NCI-H187 treated with DMSO at 0.1 percent for 48 hours (cell line): ENCODE results near the gene FLVCR1.
"Not testable (repeated sequence)": the region's sequence is repeated elsewhere in the genome, so short reads cannot be mapped to it uniquely, and the experiment has no call there.

Experiments used
- DNase-seq: peaks from one replicate; lab custom pipeline; 2025; lab: John Stamatoyannopoulos, UW

Gene FLVCR1

DNA sequence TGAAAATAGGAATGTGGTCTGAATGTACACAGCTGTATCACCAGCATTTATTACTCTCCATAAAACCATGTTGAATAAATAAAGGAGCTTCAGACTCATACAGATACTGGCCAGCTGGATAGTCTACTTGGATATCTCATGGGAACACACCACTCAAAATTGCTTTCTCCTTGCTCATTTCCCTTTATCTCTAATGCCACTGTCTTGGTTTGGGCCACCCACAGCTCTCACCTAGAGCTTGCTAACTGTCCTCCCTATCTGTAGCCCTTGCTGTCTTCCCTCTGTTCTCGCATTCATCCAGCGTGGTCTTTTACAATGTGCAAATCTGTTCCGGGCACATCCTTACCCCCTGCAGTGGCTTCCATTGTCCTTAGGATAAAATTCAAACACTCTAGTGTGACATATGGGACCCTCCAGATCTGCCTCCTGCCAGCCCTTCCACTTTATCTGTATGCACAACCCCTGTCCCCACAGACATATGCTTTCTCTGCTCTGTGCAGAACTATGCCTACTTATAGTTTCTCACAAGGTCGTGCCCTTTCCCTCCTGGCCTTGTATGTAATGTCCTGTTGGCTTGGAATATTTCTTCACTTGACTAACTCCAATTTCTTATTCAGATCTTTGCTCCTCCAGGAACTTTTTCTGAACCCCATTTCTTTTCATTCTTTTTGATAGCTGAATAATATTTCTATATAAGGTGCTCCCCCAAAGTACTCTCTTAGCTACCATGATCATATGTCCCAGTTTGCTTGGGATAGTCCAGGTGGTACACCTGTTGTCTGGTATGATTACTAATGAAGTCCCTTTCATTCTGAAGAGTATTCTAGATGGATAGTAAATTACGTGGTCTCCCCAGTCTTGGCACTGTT, 2.9 kb downstream of the FLVCR1 start:
- DNase-seq, result no peak

DNA sequence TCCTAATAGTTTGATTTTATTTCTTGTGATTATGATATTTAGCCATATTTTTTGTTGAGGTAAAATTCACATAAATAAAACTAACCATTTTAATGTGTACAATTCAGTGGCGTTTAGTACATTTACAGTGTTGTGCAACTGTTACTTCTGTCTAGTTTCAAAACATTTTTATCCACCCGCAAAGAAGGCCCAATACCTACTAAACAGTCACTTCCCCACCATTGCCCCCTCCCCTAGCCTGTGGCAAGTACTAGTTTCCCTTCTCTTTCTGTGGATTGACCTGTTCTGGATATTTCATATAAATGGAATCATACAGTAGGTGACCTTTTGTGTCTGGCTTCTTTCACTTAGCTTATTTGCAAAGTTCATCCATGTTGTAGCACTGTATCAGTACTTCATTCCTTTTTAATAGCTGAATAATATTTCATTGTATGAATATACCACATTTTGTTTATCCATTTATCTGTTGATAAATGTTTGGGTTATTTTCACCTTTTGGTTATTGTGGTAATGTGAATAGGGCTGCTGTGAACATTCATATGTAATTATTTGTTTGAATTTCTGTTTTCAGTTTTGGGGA, 4.1 kb downstream of the FLVCR1 start:
- no peak for DNase-seq

DNA sequence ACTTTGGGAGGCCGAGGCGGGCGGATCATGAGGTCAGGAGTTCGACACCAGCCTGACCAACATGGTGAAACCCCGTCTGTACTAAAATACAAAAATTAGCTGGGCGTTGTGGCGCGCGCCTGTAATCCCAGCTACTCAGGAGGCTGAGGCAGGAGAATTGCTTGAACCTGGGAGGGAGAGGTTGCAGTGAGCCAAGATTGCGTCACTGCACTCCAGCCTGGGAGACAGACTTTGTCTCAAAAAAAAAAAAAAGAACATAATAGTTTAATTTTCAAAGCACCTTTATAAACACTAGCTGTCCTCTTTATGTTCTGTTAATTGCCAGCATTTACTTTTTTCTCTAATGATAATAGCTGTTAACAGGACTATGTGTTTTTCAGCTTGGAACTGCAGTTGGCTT, 5.3 kb downstream of the FLVCR1 start:
- DNase-seq, result not testable (repeated sequence)

DNA sequence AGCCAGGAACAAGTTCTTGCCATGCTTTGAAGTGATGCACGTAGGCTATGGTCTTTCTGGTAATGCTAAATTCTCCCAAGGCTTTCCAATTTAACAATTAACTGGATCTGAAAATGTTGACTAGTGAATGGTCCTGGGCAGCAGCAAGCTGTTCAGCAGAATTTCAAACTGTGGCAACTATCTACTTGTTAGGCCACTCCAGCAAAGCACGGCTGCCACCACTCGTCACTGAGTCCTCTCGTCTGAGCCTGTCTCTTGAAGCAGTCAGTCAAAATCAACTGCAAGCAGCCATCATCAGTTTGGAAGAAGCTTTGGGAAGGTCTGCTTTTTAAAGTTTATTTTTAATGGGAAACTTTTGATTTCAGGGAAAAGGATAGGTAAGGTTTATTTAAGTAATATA, 6.1 kb downstream of the FLVCR1 start:
- DNase-seq, result no peak

DNA sequence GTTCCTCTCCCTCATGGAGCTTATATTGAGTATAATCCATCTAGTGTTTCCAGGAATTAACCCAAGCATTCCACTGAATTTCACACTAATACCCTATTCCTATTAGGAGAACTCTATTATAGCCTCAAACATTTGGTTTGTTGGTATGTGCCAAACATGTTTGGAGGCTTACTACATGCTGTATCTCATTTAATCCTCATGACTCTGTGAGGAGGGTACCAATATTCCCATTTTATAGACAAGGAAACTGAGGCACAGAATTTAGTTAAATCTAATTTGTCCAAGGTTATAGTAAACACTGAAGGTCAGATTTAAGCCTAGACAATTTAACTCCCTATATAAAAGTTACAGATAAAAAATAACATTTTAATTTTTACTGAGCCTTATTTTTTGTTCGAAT, 9.1 kb downstream of the FLVCR1 start:
- DNase-seq, result no peak

DNA sequence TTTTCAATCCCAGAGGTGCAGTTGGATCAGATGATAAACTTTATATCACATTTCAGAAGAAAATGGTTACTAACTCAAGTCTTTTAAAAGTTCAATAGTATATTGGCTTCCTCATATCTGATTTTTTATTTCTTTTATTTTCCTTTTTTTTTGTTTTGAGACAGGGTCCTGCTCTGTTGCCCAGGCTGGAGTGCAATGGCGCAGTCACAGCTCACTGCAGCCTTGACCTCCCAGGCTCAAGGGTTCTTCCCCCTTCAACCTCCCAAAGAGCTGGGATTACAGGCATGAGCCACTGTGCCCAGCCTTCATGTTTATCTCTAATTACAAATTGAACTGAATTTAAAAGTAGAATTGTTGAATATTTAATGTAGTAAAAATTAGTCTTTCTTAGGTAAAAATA, 13.9 kb downstream of the FLVCR1 start:
- DNase-seq, result no peak

DNA sequence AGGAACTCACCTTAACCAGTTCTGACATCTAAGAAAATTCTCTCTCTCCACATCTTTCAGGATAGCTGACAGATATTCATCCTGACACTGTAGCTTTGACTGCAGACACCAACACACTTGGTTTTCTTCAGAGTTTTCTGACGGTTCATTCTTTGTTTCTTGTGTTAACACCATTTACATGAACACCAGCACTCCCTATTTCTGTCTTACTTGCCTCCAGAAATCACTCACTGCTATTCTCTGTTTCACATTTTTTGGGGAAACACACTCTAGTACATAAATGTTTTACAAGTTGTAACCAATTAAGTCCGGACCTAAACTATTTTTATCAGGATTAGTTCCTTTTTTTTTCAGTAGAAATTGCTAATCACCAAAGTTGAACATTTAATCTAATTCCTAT, 15.4 kb downstream of the FLVCR1 start:
- no peak for DNase-seq

DNA sequence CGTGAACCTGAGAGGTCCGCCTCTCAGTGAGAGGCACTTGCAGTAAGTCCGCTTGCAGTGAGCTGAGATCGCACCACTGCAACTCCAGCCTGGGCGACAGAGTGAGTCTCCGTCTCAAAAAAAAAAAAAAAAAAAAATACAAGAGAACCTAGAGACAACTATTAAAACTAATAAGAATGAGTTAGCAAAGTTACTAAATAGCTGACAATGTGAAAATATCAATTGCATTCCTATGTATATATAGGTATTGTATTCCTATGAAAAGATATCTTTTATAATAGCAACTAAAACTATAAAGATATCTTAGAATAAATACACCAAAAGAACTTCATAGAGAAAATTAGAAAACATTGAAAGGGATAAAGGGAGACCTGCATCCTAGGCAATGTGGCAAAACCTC, 20.3 kb downstream of the FLVCR1 start:
- DNase-seq, result no peak

DNA sequence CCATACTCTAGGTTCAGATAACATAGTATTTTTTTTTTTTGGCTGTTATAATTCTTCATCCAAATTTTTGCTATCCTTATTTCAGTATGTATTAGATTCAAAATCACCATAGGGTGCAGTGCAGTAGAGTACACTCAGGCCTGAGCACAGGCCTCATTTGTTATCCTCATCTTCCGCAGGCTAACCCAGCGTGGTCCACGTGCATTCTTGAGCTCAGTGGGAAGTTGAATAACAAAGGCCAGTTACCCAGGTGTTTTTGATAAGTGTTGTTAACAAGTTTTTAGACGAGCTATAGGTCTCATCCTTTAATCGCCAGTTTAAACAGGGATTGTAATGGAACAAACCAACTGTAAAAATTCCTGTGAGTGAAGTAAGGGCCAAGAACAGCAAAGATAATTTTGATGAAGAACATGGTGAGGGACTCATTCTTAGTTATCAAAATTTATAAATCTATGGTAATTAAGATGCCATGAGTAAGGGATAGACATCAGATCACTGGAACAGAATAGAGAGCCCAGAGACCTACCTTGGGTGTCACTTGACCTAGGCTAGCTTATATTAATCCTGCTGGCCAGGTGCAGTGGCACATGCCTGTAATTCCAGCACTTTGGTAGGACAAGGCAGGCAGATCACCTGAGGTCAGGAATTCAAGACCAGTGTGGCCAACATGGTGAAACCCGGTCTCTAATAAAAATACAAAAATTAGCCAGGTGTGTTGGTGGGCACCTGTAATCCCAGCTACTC, 22.0 kb downstream of the FLVCR1 start:
- DNase-seq, result no peak

DNA sequence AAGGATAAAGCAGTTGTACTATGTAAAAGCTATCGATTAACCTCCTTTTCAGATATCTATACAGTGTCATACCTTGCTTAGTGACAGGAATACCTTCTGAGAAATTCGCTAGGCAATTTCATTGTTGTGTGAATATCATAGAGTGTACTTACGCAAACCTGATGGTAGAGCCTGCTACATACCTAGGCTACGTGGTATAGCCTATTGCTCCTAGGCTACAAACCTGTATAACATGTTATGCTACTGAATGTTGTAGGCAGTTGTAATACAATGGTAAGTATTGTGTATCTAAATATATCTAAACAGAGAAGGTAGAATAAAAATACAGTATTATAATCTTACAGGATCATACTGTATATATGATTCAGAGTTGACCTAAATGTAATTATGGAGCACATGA, 26.5 kb downstream of the FLVCR1 start:
- DNase-seq, result no peak

DNA sequence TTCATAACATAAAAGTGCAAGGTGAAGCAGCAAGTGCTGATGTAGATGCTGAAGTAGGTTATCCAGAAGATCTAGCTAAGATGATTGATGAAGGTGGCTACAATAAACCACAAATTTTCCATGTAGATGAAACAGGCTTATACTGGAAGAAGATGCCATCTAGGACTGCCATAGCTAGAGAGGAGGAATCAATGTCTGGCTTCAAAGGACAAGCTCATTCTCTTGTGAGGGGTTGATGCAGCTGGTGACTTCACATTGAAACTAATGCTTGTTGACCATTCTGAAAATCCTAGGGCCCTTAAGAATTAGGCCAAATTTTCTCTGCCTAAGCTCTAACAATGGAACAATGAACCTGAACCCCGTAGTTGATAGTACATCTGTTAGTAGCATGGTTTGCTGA, 34.0 kb downstream of the FLVCR1 start:
- no peak for DNase-seq

DNA sequence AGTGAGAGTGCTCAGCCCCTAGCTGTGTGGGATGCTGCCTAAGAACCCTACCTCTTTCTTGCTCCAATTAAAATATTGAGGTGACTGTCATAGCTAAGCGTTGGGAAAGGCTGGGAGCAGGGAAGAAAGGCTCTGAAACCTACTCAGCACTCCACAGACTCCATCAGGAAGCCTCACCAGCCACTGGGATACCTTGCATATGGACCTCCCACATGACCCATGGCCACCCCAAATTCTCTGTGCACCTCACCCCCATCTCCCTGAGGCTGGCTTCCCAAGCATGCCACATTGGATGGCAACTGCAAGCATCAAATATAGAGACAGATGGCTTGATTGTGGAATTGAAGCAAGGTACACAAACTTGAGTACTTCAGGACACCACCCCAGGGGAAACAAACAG, 41.8 kb downstream of the FLVCR1 start:
- DNase-seq, result no peak

DNA sequence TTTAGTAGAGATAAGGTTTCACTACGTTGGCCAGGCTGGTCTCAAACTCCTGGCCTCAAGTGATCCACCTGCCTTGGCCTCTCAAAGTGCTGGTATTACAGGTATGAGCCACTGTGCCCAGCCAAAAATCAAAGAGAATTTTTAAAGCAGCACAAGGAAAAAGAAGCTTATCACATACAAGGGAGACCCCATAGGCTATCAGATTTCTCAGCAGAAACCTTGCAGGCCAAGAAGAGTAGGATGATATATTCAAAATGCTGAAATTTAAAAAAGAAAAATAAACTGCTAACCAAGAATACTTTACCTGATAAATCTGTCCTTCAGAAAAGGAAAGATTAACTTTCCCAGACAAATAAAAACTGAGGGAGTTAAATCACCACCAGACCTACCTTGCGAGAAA, 43.2 kb downstream of the FLVCR1 start:
- no peak for DNase-seq

DNA sequence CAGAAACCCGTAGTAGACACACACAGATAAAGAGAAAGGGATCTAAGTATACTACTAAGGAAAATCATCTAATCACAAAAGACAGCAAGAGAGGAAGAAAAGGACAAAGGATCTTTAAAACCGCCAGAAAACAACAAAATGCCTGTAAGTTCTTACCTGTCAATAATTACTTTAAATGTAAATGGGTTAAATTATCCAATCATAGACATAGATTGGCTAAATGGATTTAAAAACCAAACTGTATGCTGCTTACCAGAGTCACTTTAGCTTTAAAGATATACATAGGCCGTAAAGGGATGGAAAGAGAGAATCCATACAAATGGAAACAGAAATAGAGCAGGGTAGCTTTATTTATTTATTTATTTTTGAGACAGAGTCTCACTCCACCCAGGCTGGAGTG, 44.0 kb downstream of the FLVCR1 start:
- DNase-seq, result no peak

DNA sequence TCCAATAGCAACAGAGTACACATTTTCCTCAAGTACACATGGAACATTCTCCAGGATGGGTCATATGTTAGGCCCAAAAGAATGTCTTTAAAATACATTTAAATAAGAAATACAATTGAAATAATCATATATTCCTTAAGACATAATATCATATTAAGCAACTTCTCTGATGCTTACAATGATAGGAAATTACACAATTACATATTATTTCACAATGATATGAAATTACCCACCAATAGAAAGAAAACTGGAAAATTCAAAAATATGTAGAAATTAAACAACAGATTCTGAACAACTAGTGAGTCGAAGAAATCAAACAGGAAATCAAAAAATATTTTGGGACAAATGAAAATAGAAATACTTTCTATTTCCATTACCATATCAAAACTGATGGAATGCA, 45.6 kb downstream of the FLVCR1 start:
- DNase-seq, result no peak

DNA sequence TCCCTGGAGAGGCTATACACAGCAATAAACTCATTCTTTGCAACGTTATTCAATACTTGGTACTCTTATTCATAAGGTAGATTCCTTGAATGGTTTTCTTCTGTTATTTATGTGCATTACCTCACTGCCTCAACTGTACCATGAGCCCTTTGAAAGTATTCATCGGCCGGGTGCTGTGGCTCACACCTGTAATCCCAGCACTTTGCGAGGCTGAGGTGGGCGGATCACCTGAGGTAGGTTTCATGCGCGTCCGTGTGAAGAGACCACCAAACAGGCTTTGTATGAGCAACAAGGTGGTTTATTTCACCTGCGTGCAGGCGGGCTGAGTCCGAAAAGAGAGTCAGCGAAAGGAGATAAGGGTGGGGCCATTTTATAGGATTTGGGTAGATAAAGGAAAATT, 50.0 kb downstream of the FLVCR1 start:
- not testable (repeated sequence) for DNase-seq

DNA sequence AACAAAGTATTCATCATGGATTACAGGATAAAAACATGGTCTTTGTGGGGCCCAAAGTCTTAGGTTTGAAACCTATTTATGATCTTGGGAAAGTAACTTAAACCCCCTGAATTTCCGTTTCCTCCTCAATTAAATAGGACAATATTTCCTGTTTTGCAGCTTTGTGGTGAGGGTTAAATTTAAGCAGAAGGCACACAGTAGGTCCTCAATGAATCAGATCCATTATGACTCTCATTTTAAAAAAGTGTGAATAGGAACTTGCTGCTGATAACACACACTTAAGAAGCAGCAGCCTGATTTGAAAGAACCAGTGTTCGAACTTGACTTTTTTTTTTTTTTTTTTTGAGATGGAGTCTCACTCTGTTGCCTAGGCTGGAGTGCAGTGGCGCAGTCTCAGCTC, 50.9 kb downstream of the FLVCR1 start:
- no peak for DNase-seq

DNA sequence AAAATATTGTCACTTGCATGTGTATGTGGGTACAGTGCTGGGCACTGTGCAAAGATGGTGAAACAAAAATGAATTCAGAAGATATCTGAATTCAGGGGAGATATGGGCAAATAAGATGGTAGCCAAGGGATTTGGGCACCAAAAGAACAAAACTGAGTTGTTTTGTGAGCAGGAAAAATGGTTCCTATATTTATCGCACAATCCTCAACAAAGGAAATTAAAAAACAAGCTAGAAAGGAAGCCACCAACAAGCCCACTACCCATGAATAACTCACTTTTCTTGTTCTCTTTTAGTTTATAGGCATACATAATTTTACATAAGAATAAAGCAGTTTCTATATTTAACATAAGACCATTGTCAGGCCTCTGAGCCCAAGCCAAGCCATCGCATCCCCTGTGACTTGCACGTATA, 51.6 kb downstream of the FLVCR1 start:
- no peak for DNase-seq

DNA sequence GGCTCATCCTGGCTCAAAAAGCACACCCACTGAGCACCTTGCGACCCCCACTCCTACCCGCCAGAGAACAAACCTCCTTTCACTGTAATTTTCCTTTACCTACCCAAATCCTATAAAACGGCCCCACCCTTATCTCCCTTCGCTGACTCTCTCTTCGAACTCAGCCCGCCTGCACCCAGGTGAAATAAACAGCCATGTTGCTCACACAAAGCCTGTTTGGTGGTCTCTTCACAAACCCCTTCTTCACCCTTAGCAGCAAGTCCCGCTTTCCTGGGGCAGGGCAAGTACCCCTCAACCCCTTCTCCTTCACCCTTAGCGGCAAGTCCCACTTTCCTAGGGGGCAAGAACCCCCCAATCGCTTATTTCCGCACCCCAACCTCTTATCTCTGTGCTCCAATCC, 52.1 kb downstream of the FLVCR1 start:
- DNase-seq, result not testable (repeated sequence)

DNA sequence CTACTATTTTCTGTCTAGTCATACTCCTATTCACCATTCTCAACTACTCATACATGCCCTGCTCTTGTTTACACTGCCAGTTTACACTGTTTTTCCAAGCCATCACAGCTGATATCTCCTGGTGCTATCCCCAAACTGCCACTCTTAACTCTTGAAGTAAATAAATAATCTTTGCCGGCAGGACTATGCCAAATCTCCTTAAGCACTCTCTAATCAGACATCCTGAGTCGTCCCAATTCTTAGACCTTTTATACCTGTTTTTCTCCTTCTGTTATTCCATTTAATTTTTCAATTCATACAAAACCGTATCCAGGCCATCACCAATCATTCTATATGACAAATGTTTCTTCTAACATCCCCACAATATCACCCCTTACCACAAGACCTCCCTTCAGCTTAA, 55.6 kb downstream of the FLVCR1 start:
- DNase-seq, result not testable (repeated sequence)

DNA sequence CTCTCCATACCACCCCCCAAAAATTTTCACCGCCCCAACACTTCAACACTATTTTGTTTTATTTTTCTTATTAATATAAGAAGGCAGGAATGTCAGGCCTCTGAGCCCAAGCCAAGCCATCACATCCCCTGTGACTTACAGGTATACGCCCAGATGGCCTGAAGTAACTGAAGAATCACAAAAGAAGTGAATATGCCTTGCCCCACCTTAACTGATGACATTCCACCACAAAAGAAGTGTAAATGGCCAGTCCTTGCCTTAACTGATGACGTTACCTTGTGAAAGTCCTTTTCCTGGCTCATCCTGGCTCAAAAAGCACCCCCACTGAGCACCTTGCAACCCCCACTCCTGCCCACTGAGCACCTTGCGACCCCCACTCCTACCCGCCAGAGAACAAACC, 56.0 kb downstream of the FLVCR1 start:
- DNase-seq, result not testable (repeated sequence)

DNA sequence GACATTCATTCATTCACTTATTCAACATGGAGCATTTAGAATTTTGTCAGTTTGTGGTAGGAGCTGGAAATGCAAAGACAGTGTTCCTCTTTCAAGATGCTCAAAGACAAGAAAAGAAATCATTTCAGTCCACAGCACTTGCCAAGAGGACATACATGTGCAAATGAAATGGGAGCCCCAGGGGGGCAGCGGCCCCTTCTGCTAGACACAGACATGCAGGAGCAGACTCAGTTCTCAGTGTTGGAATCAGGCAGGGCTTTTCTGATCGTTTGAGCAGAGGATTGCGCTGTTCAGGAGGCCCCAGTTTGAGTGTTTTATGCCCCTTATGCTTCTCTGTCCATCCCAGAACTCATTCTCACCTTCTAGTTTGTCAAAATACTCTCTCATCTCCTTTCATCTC, 56.7 kb downstream of the FLVCR1 start:
- no peak for DNase-seq
